ENCODE results near the gene COL23A1.

DNA sequence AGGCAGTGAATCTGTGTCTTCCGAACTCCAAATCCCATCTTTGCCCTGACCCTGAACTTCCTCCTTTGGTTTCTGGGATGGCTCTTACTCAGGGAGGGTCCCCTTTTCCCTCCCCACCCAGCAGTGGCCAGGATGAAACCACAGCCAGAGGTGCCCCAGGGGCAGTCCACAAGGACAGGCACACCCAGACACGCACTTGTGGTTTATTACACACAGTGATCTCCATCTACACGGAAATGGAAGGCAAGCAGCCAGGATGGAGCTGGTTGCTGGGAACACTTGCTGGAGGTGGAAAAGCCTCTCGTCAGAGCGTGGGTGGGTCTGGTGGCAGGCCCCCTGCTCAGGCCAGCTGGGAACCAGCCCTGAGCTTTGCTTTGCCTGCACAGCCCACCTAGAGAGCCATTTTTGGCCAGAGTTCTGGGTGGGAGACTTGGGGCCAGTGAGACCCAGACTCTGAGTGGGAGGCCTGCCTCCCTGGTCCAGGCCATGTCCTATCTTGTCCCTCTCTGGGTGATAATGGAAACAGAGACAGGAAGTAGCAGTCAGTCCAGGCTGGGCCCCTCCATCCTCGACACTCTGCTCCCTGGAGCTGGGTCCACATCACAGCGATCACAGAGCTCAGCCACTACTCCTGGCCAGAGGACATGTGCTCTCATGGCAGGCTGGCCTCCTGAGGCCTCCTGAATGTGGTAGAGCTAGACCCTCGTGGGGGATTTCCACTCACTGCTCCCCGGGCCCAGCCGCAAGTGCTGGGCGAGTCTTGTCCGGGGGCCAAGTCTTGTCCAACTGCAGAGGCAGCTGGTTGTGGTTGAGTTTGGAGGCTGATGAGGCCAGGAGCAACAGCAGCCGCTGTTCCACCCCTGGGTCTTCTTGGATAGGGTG lies 352.5 kb downstream of the COL23A1 start:
- TF ChIP-seq CTCF (optimal IDR thresholded peaks at IDR 0.05 in 1 of 3, IDR thresholded peaks at IDR 0.05 in 1 of 3, conservative IDR thresholded peaks at IDR 0.05 in 1 of 3; ENCODE audit: extremely low read depth in 1 of 3, insufficient read depth in 2 of 3, low read length in 3 of 3) (no peak), EZH2 (IDR thresholded peaks at IDR 0.05; ENCODE audit: low read length) (no peak)
